Measurements from ENCODE around the gene DIP2B.

DNA sequence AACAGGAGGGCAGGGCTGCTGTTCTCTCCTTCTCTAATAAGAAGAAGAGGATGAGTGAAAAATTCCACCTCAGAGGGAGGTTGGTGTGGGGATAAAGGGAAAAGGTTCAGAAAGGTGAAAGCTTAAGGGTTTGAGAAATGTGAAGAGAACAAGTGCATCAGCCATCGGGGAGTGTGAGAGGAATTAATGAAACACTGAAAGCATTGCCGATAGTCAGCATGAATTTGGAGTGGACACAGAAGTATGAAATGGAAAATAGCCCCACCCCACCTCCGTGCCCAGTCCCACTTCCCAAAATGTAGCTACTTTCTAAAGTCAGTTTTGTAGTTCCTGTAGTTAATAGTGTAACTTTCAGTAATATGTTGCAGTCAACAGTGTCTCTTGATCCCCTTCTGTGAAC, 33.4 kb downstream of the DIP2B start:
- TF ChIP-seq MAX (IDR thresholded peaks at IDR 0.05; ENCODE audit: low read depth) (no peak), GABPA (IDR thresholded peaks at IDR 0.05; ENCODE audit: low read depth) (no peak)
